Mesothelial cell of epicardium (in vitro differentiated cells): ENCODE data around the gene SEBOX. TPM values are rescaled to one million over a fixed set of nuclear protein-coding genes. Genes with fewer than 3 reads are reported as not detected.

ENCODE experiments used
- DNase-seq, 2 experiments: peaks; one replicate each; pipeline ENCODE4 v3.0.0; 2021; ENCODE audit warnings: low spot score in 2 of 2; ENCODE audit not compliant: unreplicated experiment in 2 of 2
- H3K27ac Mint-ChIP-seq: 2 replicates; pipeline ENCODE4 v1.8.0; 2021; ENCODE audit warnings: mixed read lengths
- H3K27me3 Mint-ChIP-seq: 2 replicates; pipeline ENCODE4 v1.8.0; 2021; ENCODE audit warnings: low read depth, mixed read lengths
- H3K36me3 Mint-ChIP-seq: 2 replicates; pipeline ENCODE4 v1.8.0; 2021; ENCODE audit warnings: mixed read lengths
- H3K4me1 Mint-ChIP-seq: 2 replicates; pipeline ENCODE4 v1.8.0; 2021; ENCODE audit warnings: mixed read lengths
- H3K4me3 Mint-ChIP-seq: 2 replicates; pipeline ENCODE4 v1.8.0; 2021; ENCODE audit warnings: mild to moderate bottlenecking, moderate library complexity, mixed read lengths
- H3K9me3 Mint-ChIP-seq: 2 replicates; pipeline ENCODE4 v1.8.0; 2021; ENCODE audit warnings: mixed read lengths
- total RNA-seq: library from RNA; stranded (reverse); gene quantifications from 3 replicates; pipeline ENCODE4 v1.2.1, GENCODE V29; 2021
- TF ChIP-seq, protein P1 (sequence below): fragments of 200-600 bp; sonication (generic); IDR thresholded peaks from one replicate; pipeline ENCODE4 v1.5.0; 2021; ENCODE audit warnings: antibody characterized with exemption; ENCODE audit not compliant: unreplicated experiment

The SEBOX gene
- total RNA-seq, 1 donor from 2014 or later, result not detected

GRCh38 chr17:28397275-28397674 lies 32.3 kb upstream of the SEBOX start:
- H3K36me3 Mint-ChIP-seq, result peaks cover 7% of the 10 kb centered on the region
- TF ChIP-seq, protein P1, sequence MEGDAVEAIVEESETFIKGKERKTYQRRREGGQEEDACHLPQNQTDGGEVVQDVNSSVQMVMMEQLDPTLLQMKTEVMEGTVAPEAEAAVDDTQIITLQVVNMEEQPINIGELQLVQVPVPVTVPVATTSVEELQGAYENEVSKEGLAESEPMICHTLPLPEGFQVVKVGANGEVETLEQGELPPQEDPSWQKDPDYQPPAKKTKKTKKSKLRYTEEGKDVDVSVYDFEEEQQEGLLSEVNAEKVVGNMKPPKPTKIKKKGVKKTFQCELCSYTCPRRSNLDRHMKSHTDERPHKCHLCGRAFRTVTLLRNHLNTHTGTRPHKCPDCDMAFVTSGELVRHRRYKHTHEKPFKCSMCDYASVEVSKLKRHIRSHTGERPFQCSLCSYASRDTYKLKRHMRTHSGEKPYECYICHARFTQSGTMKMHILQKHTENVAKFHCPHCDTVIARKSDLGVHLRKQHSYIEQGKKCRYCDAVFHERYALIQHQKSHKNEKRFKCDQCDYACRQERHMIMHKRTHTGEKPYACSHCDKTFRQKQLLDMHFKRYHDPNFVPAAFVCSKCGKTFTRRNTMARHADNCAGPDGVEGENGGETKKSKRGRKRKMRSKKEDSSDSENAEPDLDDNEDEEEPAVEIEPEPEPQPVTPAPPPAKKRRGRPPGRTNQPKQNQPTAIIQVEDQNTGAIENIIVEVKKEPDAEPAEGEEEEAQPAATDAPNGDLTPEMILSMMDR, result no peak
- H3K4me1 Mint-ChIP-seq, result no peaks in the 10 kb centered on the region
- no peak overlapping the region for H3K27ac Mint-ChIP-seq
- no peaks in the 10 kb centered on the region for H3K27me3 Mint-ChIP-seq
- no peak overlapping the region for H3K4me3 Mint-ChIP-seq
- H3K9me3 Mint-ChIP-seq, result no peaks in the 10 kb centered on the region
- no peak for DNase-seq

- Mint-ChIP-seq H3K36me3 (peaks cover 7% of the 10 kb centered on the region), H3K27ac (no peak overlapping the region)
- TF ChIP-seq, protein P1, result no peak
Measured at GRCh38 chr17:28396635-28397239, 31.7 kb upstream of the SEBOX start.

GRCh38 chr17:28395968-28396367 lies 31.0 kb upstream of the SEBOX start:
- Mint-ChIP-seq H3K4me1 (no peaks in the 10 kb centered on the region), H3K36me3 (peaks cover 3% of the 10 kb centered on the region), H3K27ac (no peak overlapping the region), H3K9me3 (no peaks in the 10 kb centered on the region), H3K4me3 (no peak overlapping the region), H3K27me3 (no peaks in the 10 kb centered on the region)
- TF ChIP-seq, protein P1, result no peak
- no peak for DNase-seq

More at GRCh38 chr17:28396635-28397239, 31.7 kb upstream of the SEBOX start:
- Mint-ChIP-seq H3K4me1 (no peaks in the 10 kb centered on the region), H3K9me3 (no peaks in the 10 kb centered on the region), H3K27me3 (no peaks in the 10 kb centered on the region), H3K4me3 (no peak overlapping the region)
- DNase-seq, result no peak

- Mint-ChIP-seq H3K4me1 (no peaks in the 10 kb centered on the region), H3K36me3 (peaks cover 8% of the 10 kb centered on the region)
Measured at GRCh38 chr17:28395426-28395825, 30.4 kb upstream of the SEBOX start.

DNA sequence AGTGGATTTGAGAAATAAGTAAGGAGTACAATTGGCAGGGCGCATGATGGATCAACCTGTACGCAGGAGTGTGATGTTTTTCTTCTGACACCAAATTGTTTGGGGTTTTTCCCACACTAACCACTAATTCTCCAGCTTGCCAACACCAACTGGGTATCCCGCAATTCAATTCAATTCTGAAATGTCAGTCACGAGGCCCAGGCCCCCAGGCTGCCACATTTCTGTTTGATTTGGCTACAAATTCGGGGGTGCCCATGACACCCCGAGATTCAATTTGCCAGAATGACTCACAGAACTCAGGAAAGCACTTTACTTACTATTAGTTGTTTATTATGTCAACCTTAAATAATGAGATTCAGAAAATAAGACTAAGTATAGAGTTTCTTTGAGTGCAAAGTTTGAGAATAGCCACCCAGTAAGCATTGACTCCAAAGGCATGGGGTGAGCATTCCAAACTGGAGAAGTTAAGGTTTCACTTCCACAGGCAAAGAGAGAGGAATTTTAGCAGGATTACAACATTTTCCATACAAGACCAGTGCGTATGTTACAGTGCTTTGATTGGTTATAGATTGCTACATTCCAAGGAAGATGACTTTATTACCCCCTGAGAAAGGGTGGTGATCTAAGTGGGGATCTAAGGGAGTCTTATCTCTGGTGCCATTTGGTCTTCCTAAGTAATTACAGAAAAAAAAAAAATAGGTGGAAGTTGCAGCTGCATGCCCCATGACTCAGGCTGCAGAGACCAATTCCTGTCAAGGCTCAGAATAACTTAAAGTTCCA lies 29.5 kb upstream of the SEBOX start:
- DNase-seq, result no peak
- Mint-ChIP-seq H3K27ac (no peak overlapping the region), H3K27me3 (no peaks in the 10 kb centered on the region), H3K36me3 (peaks cover 16% of the 10 kb centered on the region), H3K4me1 (no peaks in the 10 kb centered on the region), H3K9me3 (no peaks in the 10 kb centered on the region), H3K4me3 (no peak overlapping the region)
- TF ChIP-seq, protein P1, result no peak

More at GRCh38 chr17:28395426-28395825, 30.4 kb upstream of the SEBOX start:
- H3K27ac Mint-ChIP-seq, result no peak overlapping the region
- no peak overlapping the region for H3K4me3 Mint-ChIP-seq
- no peaks in the 10 kb centered on the region for H3K9me3 Mint-ChIP-seq
- no peaks in the 10 kb centered on the region for H3K27me3 Mint-ChIP-seq
- TF ChIP-seq, protein P1, result no peak
- DNase-seq, result no peak
